SK-N-SH (cell line): ENCODE results near the gene PLEKHG2. TPM values are rescaled to one million over a fixed set of nuclear protein-coding genes. Genes with fewer than 3 reads are reported as not detected.

Experiments used
- CTCF ChIA-PET: fragments of 300-600, 350-600 bp; formaldehyde crosslinking; extraction: SDS; loops from one replicate; lab custom pipeline; 2021; lab: Yijun Ruan, JAX
- POLR2A ChIA-PET: fragments of 350-600 bp; sonication (Branson Sonifier 250); formaldehyde crosslinking; extraction: SDS; loops from one replicate; lab custom pipeline; 2020; ENCODE audit warnings: antibody characterized with exemption, inconsistent platforms; lab: Yijun Ruan, JAX
- DNase-seq: peaks from one replicate; pipeline ENCODE4 v3.0.0; 2012
- H2AFZ ChIP-seq: fragments of 200-600 bp; sonication (generic); 2 replicates; pipeline ENCODE4 v1.8.1; 2016; ENCODE audit warnings: antibody characterized with exemption, mild to moderate bottlenecking, low read depth
- H3F3A ChIP-seq: fragments of 200-600 bp; sonication (generic); replicated peaks from 2 replicates; pipeline ENCODE3; 2016; ENCODE audit warnings: antibody characterized with exemption, mild to moderate bottlenecking; ENCODE audit not compliant: insufficient read depth
- H3K27ac ChIP-seq, 2 experiments: fragments of 200-500 bp in 1 of 2; fragments of 200-600 bp in 1 of 2; sonication (Bioruptor generic) in 1 of 2; sonication (generic), shearing (Covaris generic) in 1 of 2; 2 replicates each; pipeline versions ENCODE4 v1.5.1 to v1.6.1; 2014 to 2016; ENCODE audit warnings: low read depth in 2 of 2, inconsistent platforms in 1 of 2, low read length in 1 of 2, mild to moderate bottlenecking in 1 of 2, mixed read lengths in 1 of 2
- H3K27me3 ChIP-seq: fragments of 200-600 bp; sonication (generic), shearing (Covaris generic); 2 replicates; pipeline ENCODE4 v1.6.1; 2016; ENCODE audit warnings: mixed run types; ENCODE audit not compliant: insufficient read depth
- H3K36me3 ChIP-seq, 2 experiments: fragments of 200-500 bp in 1 of 2; fragments of 200-600 bp in 1 of 2; sonication (Bioruptor generic) in 1 of 2; sonication (generic) in 1 of 2; replicated peaks in 1 of 2; 2 replicates each; pipeline versions ENCODE3 to v1.5.1; 2014 to 2016; ENCODE audit warnings: low read length in 1 of 2, mild to moderate bottlenecking in 1 of 2; ENCODE audit not compliant: insufficient read depth in 2 of 2, control insufficient read depth in 1 of 2
- H3K4me1 ChIP-seq, 2 experiments: fragments of 200-500 bp in 1 of 2; fragments of 200-600 bp in 1 of 2; sonication (Bioruptor generic) in 1 of 2; sonication (generic), shearing (Covaris generic) in 1 of 2; 2 replicates each; pipeline versions ENCODE4 v1.5.1 to v1.6.1; 2014 to 2016; ENCODE audit warnings: low read depth in 1 of 2, low read length in 1 of 2, mixed run types in 1 of 2; ENCODE audit not compliant: insufficient read depth in 2 of 2, control insufficient read depth in 1 of 2
- H3K4me2 ChIP-seq: fragments of 200-600 bp; sonication (generic), shearing (Covaris generic); 2 replicates; pipeline ENCODE4 v1.6.1; 2017; ENCODE audit warnings: mixed run types
- H3K4me3 ChIP-seq, 2 experiments: fragments of 200-500 bp in 1 of 2; fragments of 200-600 bp in 1 of 2; sonication (Bioruptor generic) in 1 of 2; sonication (generic), shearing (Covaris generic) in 1 of 2; 2 replicates each; pipeline versions ENCODE4 v1.5.1 to v1.8.1; 2014 to 2016; ENCODE audit warnings: low read depth in 2 of 2, inconsistent platforms in 1 of 2, low read length in 1 of 2, mild to moderate bottlenecking in 1 of 2, mixed read lengths in 1 of 2, moderate library complexity in 1 of 2
- H3K79me2 ChIP-seq: fragments of 200-600 bp; sonication (generic); 2 replicates; pipeline ENCODE4 v1.8.1; 2017; ENCODE audit warnings: mild to moderate bottlenecking; ENCODE audit not compliant: insufficient read depth
- H3K9ac ChIP-seq: fragments of 200-600 bp; sonication (generic); 2 replicates; pipeline ENCODE4 v1.6.1; 2017; ENCODE audit warnings: mixed run types
- H3K9me2 ChIP-seq: fragments of 200-600 bp; sonication (generic); 2 replicates; pipeline ENCODE4 v1.6.1; 2017; ENCODE audit warnings: mixed run types
- H3K9me3 ChIP-seq: fragments of 200-600 bp; sonication (generic); 2 replicates; pipeline ENCODE4 v1.6.1; 2017; ENCODE audit warnings: mixed run types, mild to moderate bottlenecking, moderate library complexity
- H4K20me1 ChIP-seq: fragments of 200-600 bp; sonication (generic); 2 replicates; pipeline ENCODE4 v1.6.1; 2017; ENCODE audit warnings: mild to moderate bottlenecking, mixed run types; ENCODE audit not compliant: insufficient read depth
- CHD2 ChIP-seq: fragments of 150-350 bp; IDR thresholded peaks from 2 replicates; pipeline ENCODE4 v1.6.1; 2018; ENCODE audit warnings: low read length; ENCODE audit not compliant: partially characterized antibody
- EP300 ChIP-seq, 2 experiments: IDR thresholded peaks; 2 replicates each; pipeline versions ENCODE4 v1.4.0 to v1.6.1; 2012; ENCODE audit warnings: borderline replicate concordance in 1 of 2, low read depth in 1 of 2, low read length in 1 of 2
- FOSL2 ChIP-seq: IDR thresholded peaks from 2 replicates; pipeline ENCODE4 v1.4.0; 2012; ENCODE audit warnings: low read depth, mild to moderate bottlenecking, moderate library complexity, borderline replicate concordance
- FOXJ3 ChIP-seq: sonication (generic); formaldehyde crosslinking; IDR thresholded peaks from 2 replicates; pipeline ENCODE4 v1.5.1; 2020; ENCODE audit warnings: mild to moderate bottlenecking, missing genetic modification reagents
- FOXM1 ChIP-seq: IDR thresholded peaks from 2 replicates; pipeline ENCODE4 v1.4.0; 2012; ENCODE audit warnings: low read depth, mild to moderate bottlenecking
- GABPA ChIP-seq: IDR thresholded peaks from 2 replicates; pipeline ENCODE4 v1.4.0; 2012; ENCODE audit warnings: low read depth, mild to moderate bottlenecking
- MAX ChIP-seq: IDR thresholded peaks from 2 replicates; pipeline ENCODE4 v1.4.0; 2012; ENCODE audit warnings: low read depth
- MEF2A ChIP-seq: IDR thresholded peaks from 2 replicates; pipeline ENCODE4 v1.4.0; 2012; ENCODE audit warnings: low read depth, borderline replicate concordance
- NFIC ChIP-seq: IDR thresholded peaks from 2 replicates; pipeline ENCODE4 v1.4.0; 2012; ENCODE audit warnings: borderline replicate concordance
- POLR2AphosphoS5 ChIP-seq: IDR thresholded peaks from 2 replicates; pipeline ENCODE4 v1.6.1; 2012; ENCODE audit warnings: low read depth, low read length
- RCOR1 ChIP-seq: fragments of 150-350 bp; IDR thresholded peaks from 2 replicates; pipeline ENCODE4 v1.6.1; 2017; ENCODE audit warnings: antibody characterized with exemption, low read length
- SIN3A ChIP-seq: IDR thresholded peaks from 2 replicates; pipeline ENCODE4 v1.6.1; 2012; ENCODE audit warnings: low read depth, mild to moderate bottlenecking, low read length, moderate library complexity, borderline replicate concordance
- SMC3 ChIP-seq: IDR thresholded peaks from 2 replicates; pipeline ENCODE4 v1.6.1; 2012; ENCODE audit warnings: low read depth, low read length, improper control_type of control experiment
- TEAD4 ChIP-seq: IDR thresholded peaks from 2 replicates; pipeline ENCODE4 v1.4.0; 2012; ENCODE audit warnings: mild to moderate bottlenecking, borderline replicate concordance; ENCODE audit not compliant: insufficient read depth
- USF1 ChIP-seq: IDR thresholded peaks from 2 replicates; pipeline ENCODE4 v1.4.0; 2012; ENCODE audit warnings: low read depth, borderline replicate concordance
- WGBS: methylation state at CpG from one replicate; pipeline ENCODE4 v1.1.6; 2017; ENCODE audit warnings: low lambda C conversion rate; 5-methylcytosine and 5-hydroxymethylcytosine counted together
- polyA plus RNA-seq, 3 experiments: library from polyadenylated mRNA; depleted of rRNA; stranded (reverse); fragments of >200 nt; gene quantifications; 2 replicates each; pipeline ENCODE4 v1.2.3, GENCODE V29; 2012

PLEKHG2 gene
- polyA plus RNA-seq, 1 of the 3 experiments (the other 2 are of a cell fraction), result 13.6 TPM

- Histone ChIP-seq H3K4me2 (no peak overlapping the region), H3K36me3 (peaks cover 33 to 80% of the 10 kb centered on the region in 2 experiments), H3K27me3 (no peaks in the 10 kb centered on the region), H3K27ac (no peak overlapping the region), H3K79me2 (no peaks in the 10 kb centered on the region), H3K4me1 (no peaks in the 10 kb centered on the region), H3K9me2 (no peaks in the 10 kb centered on the region), H2AFZ (no peak overlapping the region), H3K9ac (no peak overlapping the region), H3K4me3 (no peak overlapping the region), H4K20me1 (no peaks in the 10 kb centered on the region), H3F3A (peaks cover 13% of the 10 kb centered on the region), H3K9me3 (no peaks in the 10 kb centered on the region)
- WGBS, result 78% methylated on average over 9 of the region's 10 CpGs
- DNase-seq, result no peak
- ChIA-PET CTCF (interaction anchor here (1.2 to 1.3 kb wide), 2 partner anchors 30 to 40 kb away, joined by 3 to 4 read pairs; partner anchors contain the start of genes PLEKHG2 and SAMD4B), POLR2A (interaction anchor here (1.5 kb wide), 1 partner anchor 9 kb away, joined by 4 read pairs; the partner anchor contains the start of genes MED29 and PAF1)
- no peak for TF ChIP-seq MEF2A
- TF ChIP-seq, all 33 proteins: peak for 0
Observed at GRCh38 chr19:39381910-39382611, 30.4 kb upstream of the PLEKHG2 start.

GRCh38 chr19:39382991-39383828 lies 29.3 kb upstream of the PLEKHG2 start:
- Histone ChIP-seq H3F3A (peaks cover 13% of the 10 kb centered on the region), H3K4me3 (no peak overlapping the region), H3K4me2 (no peak overlapping the region), H3K9me2 (no peaks in the 10 kb centered on the region), H3K79me2 (no peaks in the 10 kb centered on the region), H3K27me3 (no peaks in the 10 kb centered on the region), H3K36me3 (peaks cover 39 to 78% of the 10 kb centered on the region in 2 experiments), H3K9me3 (no peaks in the 10 kb centered on the region), H3K27ac (no peak overlapping the region), H2AFZ (no peak overlapping the region), H3K4me1 (no peaks in the 10 kb centered on the region), H3K9ac (no peak overlapping the region), H4K20me1 (no peaks in the 10 kb centered on the region)
- ChIA-PET CTCF (interaction anchor here (1.2 to 1.3 kb wide), 3 partner anchors 15 to 41 kb away, joined by 3 to 4 read pairs (median 3); partner anchors contain the start of genes PLEKHG2 and SAMD4B), POLR2A (interaction anchor here (1.5 kb wide), 1 partner anchor 8 kb away, joined by 4 read pairs; the partner anchor contains the start of genes MED29 and PAF1)
- WGBS, result 93% methylated on average over 18 of the region's 18 CpGs
- DNase-seq, result no peak
- TF ChIP-seq NFIC (no peak), FOSL2 (no peak), RCOR1 (no peak), USF1 (no peak), MEF2A (no peak), SMC3 (no peak), GABPA (no peak), MAX (no peak), FOXJ3 (CRISPR knock-in tag) (no peak), TEAD4 (no peak), FOXM1 (no peak), SIN3A (no peak), POLR2AphosphoS5 (no peak), EP300 (IDR thresholded peaks at IDR 0.05; ENCODE audit: borderline replicate concordance in 1 of 2, low read depth in 1 of 2, low read length in 1 of 2) (no peak), CHD2 (no peak)
